BE2C (cell line): ENCODE measurements around the gene NOS1AP.

Experiments
- DNase-seq: peaks from one replicate; pipeline ENCODE4 v3.0.0-alpha.2; 2020
- H3K27me3 ChIP-seq: fragments of 250-450 bp; sonication (Bioruptor Pico); 2 replicates; pipeline ENCODE4 v1.5.1; 2020; ENCODE audit warnings: mild to moderate bottlenecking
- H3K36me3 ChIP-seq: fragments of 250-450 bp; sonication (Bioruptor Pico); 2 replicates; pipeline ENCODE4 v1.5.1; 2020; ENCODE audit warnings: mild to moderate bottlenecking
- H3K4me1 ChIP-seq: fragments of 250-450 bp; sonication (Bioruptor Pico); 2 replicates; pipeline ENCODE4 v1.5.1; 2020
- H3K4me3 ChIP-seq: 2 replicates; pipeline ENCODE4 v1.5.1; 2011; ENCODE audit warnings: low read depth, low read length
- H3K9me3 ChIP-seq: fragments of 250-450 bp; sonication (Bioruptor Pico); 2 replicates; pipeline ENCODE4 v1.5.1; 2020
- CTCF ChIP-seq: IDR thresholded peaks from 2 replicates; pipeline ENCODE4 v1.5.1; 2012; ENCODE audit warnings: mild to moderate bottlenecking, low read depth, low read length

Gene NOS1AP

GRCh38 chr1:162361349-162361748 is 291.9 kb downstream of the NOS1AP start:
- no peaks in the 10 kb centered on the region for H3K36me3 ChIP-seq
- H3K4me3 ChIP-seq = no peak overlapping the region
- no peak for TF ChIP-seq CTCF
- H3K27me3 ChIP-seq = no peaks in the 10 kb centered on the region
- no peaks in the 10 kb centered on the region for H3K4me1 ChIP-seq
- H3K9me3 ChIP-seq = peaks cover 2% of the 10 kb centered on the region; the same call in 1 of the 2 replicates
- DNase-seq = no peak

- Histone ChIP-seq H3K36me3 (no peaks in the 10 kb centered on the region), H3K9me3 (no peaks in the 10 kb centered on the region), H3K27me3 (no peaks in the 10 kb centered on the region), H3K4me3 (no peak overlapping the region), H3K4me1 (no peaks in the 10 kb centered on the region)
- DNase-seq = no peak
- TF ChIP-seq CTCF = no peak
These were observed 294.3 kb downstream of the NOS1AP start for GRCh38 chr1:162363823-162364222.

- H3K4me3 ChIP-seq = no peak overlapping the region
- no peak for DNase-seq
- H3K4me1 ChIP-seq = no peaks in the 10 kb centered on the region
- H3K36me3 ChIP-seq = no peaks in the 10 kb centered on the region
- no peaks in the 10 kb centered on the region for H3K27me3 ChIP-seq
- no peak for TF ChIP-seq CTCF
- no peaks in the 10 kb centered on the region for H3K9me3 ChIP-seq
These were observed 295.0 kb downstream of the NOS1AP start for GRCh38 chr1:162364498-162364897.

- no peak for DNase-seq
- no peaks in the 10 kb centered on the region for H3K36me3 ChIP-seq
- H3K9me3 ChIP-seq = no peaks in the 10 kb centered on the region
- no peaks in the 10 kb centered on the region for H3K27me3 ChIP-seq
- no peak overlapping the region for H3K4me3 ChIP-seq
- H3K4me1 ChIP-seq = no peaks in the 10 kb centered on the region
- TF ChIP-seq CTCF = no peak
These were observed 296.0 kb downstream of the NOS1AP start for GRCh38 chr1:162365284-162366020.

- TF ChIP-seq CTCF = no peak
- Histone ChIP-seq H3K4me3 (no peak overlapping the region), H3K9me3 (no peaks in the 10 kb centered on the region), H3K27me3 (no peaks in the 10 kb centered on the region), H3K36me3 (no peaks in the 10 kb centered on the region), H3K4me1 (no peaks in the 10 kb centered on the region)
- DNase-seq = no peak
These were observed 296.7 kb downstream of the NOS1AP start for GRCh38 chr1:162366149-162366548.

- Histone ChIP-seq H3K9me3 (no peaks in the 10 kb centered on the region), H3K36me3 (no peaks in the 10 kb centered on the region), H3K27me3 (no peaks in the 10 kb centered on the region), H3K4me1 (no peaks in the 10 kb centered on the region), H3K4me3 (no peak overlapping the region)
- no peak for DNase-seq
- no peak for TF ChIP-seq CTCF
These were observed 297.2 kb downstream of the NOS1AP start for GRCh38 chr1:162366671-162367070.
